HG03064 (cell line): ENCODE data around the gene HMGB3.
A peak's percentile ranks its signal among the peaks of the same experiment; 100 is the strongest.
"Not testable (repeated sequence)": the region's sequence is repeated elsewhere in the genome, so short reads cannot be mapped to it uniquely, and the experiment has no call there.

ENCODE experiments used
- ATAC-seq: cut with Tn5 transposase; IDR thresholded peaks from one replicate; pipeline ENCODE4 v1.9.1; 2021; ENCODE audit warnings: low read depth; ENCODE audit not compliant: unreplicated experiment

HMGB3 gene

GRCh38 chrX:150982788-150983520, at the start of gene HMGB3:
HMGB3 (plus strand) TSS chrX:150983335; CDS start chrX:150985600, 2,265 bp downstream.
- ATAC-seq = peak; percentile 92

- ATAC-seq = no peak
Measured at GRCh38 chrX:150933945-150934350, 49.2 kb upstream of the HMGB3 start.

GRCh38 chrX:150934453-150934852, 48.7 kb upstream of the HMGB3 start:
- no peak for ATAC-seq

- ATAC-seq = no peak
Measured at GRCh38 chrX:150935467-150935866, 47.7 kb upstream of the HMGB3 start.

- no peak for ATAC-seq
Measured at GRCh38 chrX:150936556-150936955, 46.6 kb upstream of the HMGB3 start.

GRCh38 chrX:150940844-150941495, 42.2 kb upstream of the HMGB3 start:
- ATAC-seq = no peak

GRCh38 chrX:150941580-150941979, 41.6 kb upstream of the HMGB3 start:
- ATAC-seq = no peak

- no peak for ATAC-seq
Measured at GRCh38 chrX:150942942-150943594, 40.1 kb upstream of the HMGB3 start.

- ATAC-seq = no peak
Measured at GRCh38 chrX:150944233-150944632, 38.9 kb upstream of the HMGB3 start.

GRCh38 chrX:150954951-150955350, 28.2 kb upstream of the HMGB3 start:
- no peak for ATAC-seq

- ATAC-seq = no peak
Measured at GRCh38 chrX:150955590-150955989, 27.5 kb upstream of the HMGB3 start.

- no peak for ATAC-seq
Measured at GRCh38 chrX:150958177-150958576, 25.0 kb upstream of the HMGB3 start.

- no peak for ATAC-seq
Measured at GRCh38 chrX:150959557-150959956, 23.6 kb upstream of the HMGB3 start.

GRCh38 chrX:150961631-150962030, 21.5 kb upstream of the HMGB3 start:
- no peak for ATAC-seq

- not testable (repeated sequence) for ATAC-seq
Measured at GRCh38 chrX:150964416-150964815, 18.7 kb upstream of the HMGB3 start.

GRCh38 chrX:150966235-150966634, 16.9 kb upstream of the HMGB3 start:
- no peak for ATAC-seq

- ATAC-seq = no peak
Measured at GRCh38 chrX:150966742-150967141, 16.4 kb upstream of the HMGB3 start.

- ATAC-seq = no peak
Measured at GRCh38 chrX:150967786-150968185, 15.3 kb upstream of the HMGB3 start.

- ATAC-seq = no peak
Measured at GRCh38 chrX:150968862-150969720, 14.0 kb upstream of the HMGB3 start.

GRCh38 chrX:150972450-150972849, 10.7 kb upstream of the HMGB3 start:
- no peak for ATAC-seq
